Smooth muscle cell (in vitro differentiated cells): Measurements from ENCODE around the gene COLEC11. TPM values are rescaled to one million over a fixed set of nuclear protein-coding genes. Genes with fewer than 3 reads are reported as not detected.

Source experiments
- DNase-seq: peaks from one replicate; lab custom pipeline; 2025; ENCODE audit not compliant: unreplicated experiment; lab: John Stamatoyannopoulos, UW
- H2AFZ ChIP-seq: fragments of 200-600 bp; sonication (generic); 2 replicates; pipeline ENCODE4 v1.6.0; 2016; ENCODE audit warnings: antibody characterized with exemption, low read depth, mild to moderate bottlenecking
- H3F3A ChIP-seq: fragments of 200-600 bp; sonication (generic); 2 replicates; pipeline ENCODE4 v1.6.0; 2017; ENCODE audit warnings: antibody characterized with exemption, low read depth
- H3K27ac ChIP-seq: fragments of 200-600 bp; sonication (generic); 2 replicates; pipeline ENCODE4 v1.5.1; 2016; ENCODE audit warnings: low read depth, mild to moderate bottlenecking
- H3K27me3 ChIP-seq: fragments of 200-600 bp; sonication (generic); 2 replicates; pipeline ENCODE4 v1.6.1; 2016; ENCODE audit warnings: low read depth, mild to moderate bottlenecking
- H3K36me3 ChIP-seq: fragments of 200-600 bp; sonication (generic); 2 replicates; pipeline ENCODE4 v1.5.1; 2016; ENCODE audit warnings: low read depth
- H3K4me1 ChIP-seq: fragments of 200-600 bp; sonication (generic); 2 replicates; pipeline ENCODE4 v1.5.1; 2016; ENCODE audit warnings: low read depth
- H3K4me2 ChIP-seq: fragments of 200-600 bp; sonication (generic); 2 replicates; pipeline ENCODE4 v1.6.0; 2016; ENCODE audit warnings: mild to moderate bottlenecking
- H3K4me3 ChIP-seq: fragments of 200-600 bp; sonication (generic); 2 replicates; pipeline ENCODE4 v1.5.1; 2016; ENCODE audit warnings: mild to moderate bottlenecking
- H3K79me2 ChIP-seq: fragments of 200-600 bp; sonication (generic); 2 replicates; pipeline ENCODE4 v1.6.0; 2016; ENCODE audit warnings: low read depth, mild to moderate bottlenecking
- H3K9ac ChIP-seq: fragments of 200-600 bp; sonication (generic); 2 replicates; pipeline ENCODE4 v1.6.0; 2016; ENCODE audit warnings: low read depth
- H3K9me3 ChIP-seq: fragments of 200-600 bp; sonication (generic); replicated peaks from 2 replicates; pipeline ENCODE4 v1.5.1; 2016; ENCODE audit warnings: low read depth
- H4K20me1 ChIP-seq: fragments of 200-600 bp; sonication (generic); 2 replicates; pipeline ENCODE4 v1.6.0; 2016; ENCODE audit warnings: low read depth
- WGBS: methylation state at CpG from one replicate; pipeline ENCODE4 v1.1.7; 2016; ENCODE audit warnings: low lambda C conversion rate; 5-methylcytosine and 5-hydroxymethylcytosine counted together
- polyA plus RNA-seq: library from polyadenylated mRNA; unstranded; fragments of >200 nt; fragmentation: Nextera tagmentation; extraction: Ambion mirVana; gene quantifications from 2 replicates; pipeline ENCODE4 v1.2.1, GENCODE V29; 2016
- total RNA-seq: library from RNA; depleted of rRNA; stranded (reverse); fragments of >200 nt; gene quantifications from 2 replicates; pipeline ENCODE4 v1.2.3, GENCODE V29; 2014
- TF ChIP-seq, protein P1 (sequence below): fragments of 200-600 bp; sonication (generic); IDR thresholded peaks from 2 replicates; pipeline ENCODE4 v1.5.1; 2017; ENCODE audit warnings: borderline replicate concordance, mild to moderate bottlenecking, antibody characterized with exemption; ENCODE audit not compliant: insufficient read depth, poor library complexity, severe bottlenecking

The COLEC11 gene
- total and polyA plus RNA-seq, 2 experiments from 2014 or later, result 18.1 to 30.8 TPM

DNA sequence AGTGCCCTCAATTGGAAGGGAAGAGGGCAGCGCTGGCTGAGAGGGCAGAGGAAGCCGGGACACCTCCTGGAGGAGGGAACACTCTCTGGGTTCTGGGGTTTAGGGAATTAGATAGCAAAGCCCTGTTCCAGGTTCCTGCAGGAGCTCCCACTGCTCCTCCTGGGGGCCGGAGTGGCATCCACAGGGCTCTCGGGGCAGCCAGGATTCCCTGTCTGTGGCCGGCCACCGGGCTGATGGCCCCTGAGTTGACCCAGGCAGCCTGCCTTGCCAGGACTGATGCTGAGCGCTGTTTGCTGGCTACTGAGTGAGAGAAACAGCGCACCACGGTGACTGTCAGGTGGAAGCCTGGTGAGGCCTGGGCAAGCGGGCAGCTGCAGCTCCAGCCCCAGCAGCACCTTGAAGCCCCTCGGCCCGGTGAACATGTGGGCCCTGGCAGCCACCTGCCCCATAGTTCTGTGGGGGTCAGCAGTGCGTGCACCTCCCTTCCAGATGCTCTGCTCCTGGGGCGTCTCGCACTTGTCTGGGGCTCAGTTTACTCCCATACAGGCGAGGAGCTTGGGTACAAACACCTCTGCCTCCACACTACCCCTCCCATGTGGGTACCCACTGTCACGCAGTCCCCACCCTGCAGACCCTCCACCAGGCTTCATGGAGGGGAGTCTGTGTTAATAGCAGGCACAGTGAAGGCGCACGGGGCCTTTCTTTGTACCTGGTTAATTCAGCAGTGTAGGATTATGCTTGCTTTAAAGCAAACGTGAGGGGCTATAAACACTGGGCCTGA, 55.4 kb downstream of the COLEC11 start:
- no peaks in the 10 kb centered on the region for H3F3A ChIP-seq
- H3K4me2 ChIP-seq, result peak overlapping the region; percentile 73
- H3K27ac ChIP-seq, result no peak overlapping the region
- peaks cover 13% of the 10 kb centered on the region for H3K4me1 ChIP-seq
- H3K79me2 ChIP-seq, result no peaks in the 10 kb centered on the region
- TF ChIP-seq, protein P1, sequence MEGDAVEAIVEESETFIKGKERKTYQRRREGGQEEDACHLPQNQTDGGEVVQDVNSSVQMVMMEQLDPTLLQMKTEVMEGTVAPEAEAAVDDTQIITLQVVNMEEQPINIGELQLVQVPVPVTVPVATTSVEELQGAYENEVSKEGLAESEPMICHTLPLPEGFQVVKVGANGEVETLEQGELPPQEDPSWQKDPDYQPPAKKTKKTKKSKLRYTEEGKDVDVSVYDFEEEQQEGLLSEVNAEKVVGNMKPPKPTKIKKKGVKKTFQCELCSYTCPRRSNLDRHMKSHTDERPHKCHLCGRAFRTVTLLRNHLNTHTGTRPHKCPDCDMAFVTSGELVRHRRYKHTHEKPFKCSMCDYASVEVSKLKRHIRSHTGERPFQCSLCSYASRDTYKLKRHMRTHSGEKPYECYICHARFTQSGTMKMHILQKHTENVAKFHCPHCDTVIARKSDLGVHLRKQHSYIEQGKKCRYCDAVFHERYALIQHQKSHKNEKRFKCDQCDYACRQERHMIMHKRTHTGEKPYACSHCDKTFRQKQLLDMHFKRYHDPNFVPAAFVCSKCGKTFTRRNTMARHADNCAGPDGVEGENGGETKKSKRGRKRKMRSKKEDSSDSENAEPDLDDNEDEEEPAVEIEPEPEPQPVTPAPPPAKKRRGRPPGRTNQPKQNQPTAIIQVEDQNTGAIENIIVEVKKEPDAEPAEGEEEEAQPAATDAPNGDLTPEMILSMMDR, result no peak
- H3K36me3 ChIP-seq, result no peaks in the 10 kb centered on the region
- H3K27me3 ChIP-seq, result no peaks in the 10 kb centered on the region
- H3K9me3 ChIP-seq, result no peaks in the 10 kb centered on the region
- no peak overlapping the region for H2AFZ ChIP-seq
- H3K9ac ChIP-seq, result no peak overlapping the region
- no peaks in the 10 kb centered on the region for H4K20me1 ChIP-seq
- 80% methylated on average over 20 of the region's 20 CpGs for WGBS
- H3K4me3 ChIP-seq, result no peak overlapping the region
- no peak for DNase-seq

DNA sequence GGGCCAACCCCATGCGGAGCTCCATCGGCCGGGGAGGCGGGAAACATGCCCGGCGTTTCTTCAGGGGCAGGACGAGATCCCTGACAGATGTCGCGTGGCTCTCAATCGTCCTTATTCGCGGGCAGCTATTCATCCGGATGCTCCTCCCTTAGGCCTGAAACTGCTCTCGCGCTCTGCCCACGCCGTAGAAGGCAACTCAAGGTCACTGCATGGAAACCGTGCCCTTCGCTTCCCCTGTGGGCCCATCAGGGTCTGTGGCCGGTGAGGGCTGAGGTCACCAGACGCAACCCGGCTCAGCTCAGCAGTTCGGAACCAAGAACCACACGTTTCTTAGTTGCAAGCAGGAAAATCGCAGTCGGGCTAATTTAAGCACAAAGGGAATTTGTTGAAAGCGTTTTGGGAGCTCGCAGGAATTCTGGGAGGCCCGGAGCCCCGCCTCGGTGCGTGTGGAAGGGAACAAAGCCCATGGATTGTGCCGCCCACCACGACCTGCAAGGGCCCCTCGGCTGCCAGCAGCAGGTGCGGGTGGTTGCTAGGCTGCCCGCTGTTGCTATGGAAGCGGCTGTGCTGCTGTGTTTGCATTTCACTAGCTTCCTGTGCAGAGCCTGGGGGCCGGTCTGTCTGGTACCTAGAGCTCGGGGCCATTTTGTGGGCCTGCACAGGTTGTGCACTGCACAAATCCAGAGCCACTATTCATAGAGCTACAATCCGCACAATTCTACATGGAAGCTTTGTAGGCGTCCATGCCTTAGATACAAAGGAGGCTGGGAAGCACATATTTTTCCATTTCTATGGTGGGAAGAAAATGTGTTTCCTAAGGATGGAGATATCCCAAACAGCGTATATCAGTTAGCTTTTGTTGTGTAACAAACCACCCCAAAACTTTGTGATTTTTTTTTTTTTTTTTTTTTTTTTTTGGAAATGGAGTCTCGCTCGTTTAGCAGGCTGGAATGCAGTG, 57.1 kb downstream of the COLEC11 start:
- DNase-seq, result no peak

DNA sequence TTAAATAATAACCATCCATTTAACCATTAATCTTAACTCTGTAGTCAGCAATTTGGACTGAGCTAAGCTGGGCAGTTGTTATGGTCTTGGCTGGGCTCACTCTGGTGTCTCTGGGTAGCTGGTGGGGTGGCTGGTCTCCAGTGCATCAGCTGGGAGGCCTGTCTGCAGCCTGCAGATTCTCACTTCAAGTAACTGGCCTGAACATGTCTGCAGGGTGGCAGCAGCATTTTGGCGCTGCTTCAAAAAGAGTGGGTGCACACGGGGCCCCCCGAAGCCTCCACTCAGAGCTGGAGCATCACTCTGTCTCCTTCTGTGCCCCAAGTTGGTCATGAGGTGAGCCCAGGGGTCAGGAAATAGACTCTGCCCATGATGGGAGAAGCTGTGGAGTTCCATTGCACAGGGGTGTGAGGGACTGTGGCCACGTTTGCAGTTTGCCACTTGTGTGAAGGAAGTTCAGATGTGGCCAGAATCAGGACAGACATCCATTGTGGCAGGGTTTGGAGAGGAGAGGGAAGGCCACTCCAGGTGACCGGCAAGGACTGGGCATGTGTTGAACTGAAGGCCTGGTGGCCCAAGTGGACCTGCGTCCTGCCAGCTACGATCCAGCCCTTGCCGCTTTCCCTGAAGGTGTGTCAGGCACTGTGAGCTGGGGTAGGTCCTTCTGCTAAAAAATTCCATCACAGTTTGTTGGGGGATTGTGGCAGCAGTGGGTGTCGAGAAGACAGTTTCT, 58.1 kb downstream of the COLEC11 start:
- peaks cover under 1% of the 10 kb centered on the region for H3F3A ChIP-seq
- H3K4me2 ChIP-seq, result no peak overlapping the region
- TF ChIP-seq, protein P1, result no peak
- no peak overlapping the region for H2AFZ ChIP-seq
- no peaks in the 10 kb centered on the region for H4K20me1 ChIP-seq
- no peak overlapping the region for H3K4me3 ChIP-seq
- H3K27me3 ChIP-seq, result no peaks in the 10 kb centered on the region
- H3K36me3 ChIP-seq, result no peaks in the 10 kb centered on the region
- no peak for DNase-seq
- no peaks in the 10 kb centered on the region for H3K9me3 ChIP-seq
- WGBS, result 90% methylated on average over 9 of the region's 9 CpGs
- H3K4me1 ChIP-seq, result peaks cover 13% of the 10 kb centered on the region
- H3K9ac ChIP-seq, result no peak overlapping the region
- H3K27ac ChIP-seq, result no peak overlapping the region
- H3K79me2 ChIP-seq, result no peaks in the 10 kb centered on the region

More for the DNA sequence above, 57.1 kb downstream of the COLEC11 start:
- no peaks in the 10 kb centered on the region for H3F3A ChIP-seq
- H3K4me1 ChIP-seq, result peaks cover 13% of the 10 kb centered on the region
- H3K4me2 ChIP-seq, result peak overlapping the region; percentile 80
- no peaks in the 10 kb centered on the region for H3K27me3 ChIP-seq
- no peak overlapping the region for H3K27ac ChIP-seq
- no peak overlapping the region for H3K9ac ChIP-seq
- H3K36me3 ChIP-seq, result no peaks in the 10 kb centered on the region
- no peaks in the 10 kb centered on the region for H3K79me2 ChIP-seq
- TF ChIP-seq, protein P1, result no peak
- peak overlapping the region; percentile 30 for H3K4me3 ChIP-seq
- peak overlapping the region; percentile 58 for H2AFZ ChIP-seq
- H3K9me3 ChIP-seq, result no peaks in the 10 kb centered on the region
- 43% methylated on average over 37 of the region's 45 CpGs for WGBS
- H4K20me1 ChIP-seq, result no peaks in the 10 kb centered on the region
